ENCODE measurements around the gene ANKFY1.

ANKFY1 gene

GRCh38 chr17:4189280-4189679 is 74.5 kb downstream of the ANKFY1 start:
- TF ChIP-seq EZH2phosphoT487 (IDR thresholded peaks at IDR 0.05; ENCODE audit: borderline replicate concordance, low read length) (no peak), CTCF (IDR thresholded peaks at IDR 0.05; ENCODE audit: low read depth, low read length, poor library complexity, severe bottlenecking) (no peak)
- Histone ChIP-seq H3K36me3 (ENCODE audit: control insufficient read depth, low read length) (peaks cover 59% of the 10 kb centered on the region), H3K27ac (ENCODE audit: low read depth, low read length) (no peak overlapping the region)

DNA sequence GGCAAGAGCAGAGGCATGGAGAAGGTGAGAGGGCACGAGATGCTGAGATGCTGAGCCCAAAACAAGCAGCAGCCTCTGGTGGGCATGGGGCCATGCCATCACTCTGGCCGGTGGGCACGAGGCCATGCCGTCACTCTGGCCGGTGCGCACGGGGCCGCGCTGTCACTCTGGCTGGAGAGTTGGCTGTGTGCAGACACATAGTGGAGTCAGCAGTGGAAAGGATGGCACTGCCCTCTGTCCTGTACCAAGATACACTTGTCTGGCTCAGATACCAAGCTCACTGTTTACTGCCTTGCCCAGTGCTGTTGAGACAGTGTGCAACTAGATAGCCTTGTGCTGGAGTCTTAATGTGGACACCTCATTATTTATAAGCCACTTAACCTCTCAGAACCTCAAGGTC is 75.7 kb downstream of the ANKFY1 start:
- Histone ChIP-seq H3K4me2 (ENCODE audit: low read length) (no peak overlapping the region), H3K36me3 (ENCODE audit: control insufficient read depth, low read length) (peaks cover 67% of the 10 kb centered on the region), H3K9me3 (ENCODE audit: control insufficient read depth, insufficient read depth, low read length) (no peaks in the 10 kb centered on the region), H3K4me3 (ENCODE audit: low read length) (no peak overlapping the region), H3K79me2 (ENCODE audit: control insufficient read depth, low read length) (no peaks in the 10 kb centered on the region), H3K4me1 (ENCODE audit: control insufficient read depth, low read length) (no peaks in the 10 kb centered on the region), H3K27ac (ENCODE audit: low read depth, low read length) (no peak overlapping the region), H3K27me3 (ENCODE audit: control insufficient read depth, low read length) (no peaks in the 10 kb centered on the region), H3F3A (ENCODE audit: control insufficient read depth, insufficient read depth) (peaks cover 3% of the 10 kb centered on the region; the same call in 1 of the 2 replicates), H4K20me1 (ENCODE audit: control insufficient read depth, insufficient read depth, low read depth, low read length) (no peaks in the 10 kb centered on the region), H3K9me2 (replicated peaks; ENCODE audit: control insufficient read depth, low read length) (no peaks in the 10 kb centered on the region)
- no peak for TF ChIP-seq CTCF (IDR thresholded peaks at IDR 0.05; ENCODE audit: low read depth, low read length, poor library complexity, severe bottlenecking)
- TF ChIP-seq EZH2phosphoT487 (IDR thresholded peaks at IDR 0.05; ENCODE audit: borderline replicate concordance, low read length): no peak

More at GRCh38 chr17:4189280-4189679, 74.5 kb downstream of the ANKFY1 start:
- no peaks in the 10 kb centered on the region for H3K79me2 ChIP-seq (ENCODE audit: control insufficient read depth, low read length)
- H3K4me2 ChIP-seq (ENCODE audit: low read length): no peak overlapping the region
- H3K27me3 ChIP-seq (ENCODE audit: control insufficient read depth, low read length): no peaks in the 10 kb centered on the region
- H3K4me3 ChIP-seq (ENCODE audit: low read length): no peak overlapping the region
- no peaks in the 10 kb centered on the region for H3K9me2 ChIP-seq (replicated peaks; ENCODE audit: control insufficient read depth, low read length)
- H4K20me1 ChIP-seq (ENCODE audit: control insufficient read depth, insufficient read depth, low read depth, low read length): no peaks in the 10 kb centered on the region
- no peaks in the 10 kb centered on the region for H3K9me3 ChIP-seq (ENCODE audit: control insufficient read depth, insufficient read depth, low read length)
- no peaks in the 10 kb centered on the region for H3K4me1 ChIP-seq (ENCODE audit: control insufficient read depth, low read length)
- H3F3A ChIP-seq (ENCODE audit: control insufficient read depth, insufficient read depth): peaks cover 4% of the 10 kb centered on the region; the same call in 1 of the 2 replicates

DNA sequence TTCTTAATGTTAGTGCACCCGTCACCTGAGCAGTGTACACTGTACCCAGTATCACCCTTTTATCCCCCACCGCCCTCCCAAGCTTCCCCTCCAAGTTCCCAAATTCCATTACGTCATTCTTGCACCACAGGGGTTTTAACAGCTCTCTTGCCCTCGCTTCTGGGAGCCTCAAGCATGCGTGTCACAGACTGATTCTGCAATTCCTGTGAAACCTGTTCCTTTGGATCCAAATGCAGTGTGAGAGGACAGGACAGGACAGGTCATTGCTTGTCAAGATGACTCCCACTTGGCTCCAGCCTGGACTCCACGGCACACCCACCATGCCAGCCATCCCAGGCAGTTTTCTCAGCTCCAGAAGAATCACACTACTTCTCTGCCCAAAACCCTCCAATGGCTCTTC is 76.7 kb downstream of the ANKFY1 start:
- no peak for TF ChIP-seq CTCF (IDR thresholded peaks at IDR 0.05; ENCODE audit: low read depth, low read length, poor library complexity, severe bottlenecking)
- no peak for TF ChIP-seq EZH2phosphoT487 (IDR thresholded peaks at IDR 0.05; ENCODE audit: borderline replicate concordance, low read length)
- H3F3A ChIP-seq (ENCODE audit: control insufficient read depth, insufficient read depth): no peaks in the 10 kb centered on the region
- H4K20me1 ChIP-seq (ENCODE audit: control insufficient read depth, insufficient read depth, low read depth, low read length): no peaks in the 10 kb centered on the region
- H3K4me1 ChIP-seq (ENCODE audit: control insufficient read depth, low read length): no peaks in the 10 kb centered on the region
- no peak overlapping the region for H3K4me3 ChIP-seq (ENCODE audit: low read length)
- H3K79me2 ChIP-seq (ENCODE audit: control insufficient read depth, low read length): no peaks in the 10 kb centered on the region
- no peaks in the 10 kb centered on the region for H3K27me3 ChIP-seq (ENCODE audit: control insufficient read depth, low read length)
- no peak overlapping the region for H3K4me2 ChIP-seq (ENCODE audit: low read length)
- no peaks in the 10 kb centered on the region for H3K9me3 ChIP-seq (ENCODE audit: control insufficient read depth, insufficient read depth, low read length)
- peaks cover 74% of the 10 kb centered on the region for H3K36me3 ChIP-seq (ENCODE audit: control insufficient read depth, low read length)
- no peaks in the 10 kb centered on the region for H3K9me2 ChIP-seq (replicated peaks; ENCODE audit: control insufficient read depth, low read length)
- H3K27ac ChIP-seq (ENCODE audit: low read depth, low read length): no peak overlapping the region

Measured in DOHH2 (cell line).